Measurements from ENCODE around the gene YOD1.

GRCh38 chr1:207072233-207072632, 21.2 kb upstream of the YOD1 start:
- TF ChIP-seq CTCF (IDR thresholded peaks at IDR 0.05) (no peak), POLR2A (IDR thresholded peaks at IDR 0.05) (no peak)

Measured in esophagus squamous epithelium (tissue), 4 donors.